NCI-H82 treated with DMSO at 0.1 percent for 48 hours (cell line): ENCODE measurements around the gene VAV1.

Experiments
- DNase-seq: peaks from one replicate; lab custom pipeline; 2025; ENCODE audit not compliant: unreplicated experiment; lab: John Stamatoyannopoulos, UW

The VAV1 gene

DNA sequence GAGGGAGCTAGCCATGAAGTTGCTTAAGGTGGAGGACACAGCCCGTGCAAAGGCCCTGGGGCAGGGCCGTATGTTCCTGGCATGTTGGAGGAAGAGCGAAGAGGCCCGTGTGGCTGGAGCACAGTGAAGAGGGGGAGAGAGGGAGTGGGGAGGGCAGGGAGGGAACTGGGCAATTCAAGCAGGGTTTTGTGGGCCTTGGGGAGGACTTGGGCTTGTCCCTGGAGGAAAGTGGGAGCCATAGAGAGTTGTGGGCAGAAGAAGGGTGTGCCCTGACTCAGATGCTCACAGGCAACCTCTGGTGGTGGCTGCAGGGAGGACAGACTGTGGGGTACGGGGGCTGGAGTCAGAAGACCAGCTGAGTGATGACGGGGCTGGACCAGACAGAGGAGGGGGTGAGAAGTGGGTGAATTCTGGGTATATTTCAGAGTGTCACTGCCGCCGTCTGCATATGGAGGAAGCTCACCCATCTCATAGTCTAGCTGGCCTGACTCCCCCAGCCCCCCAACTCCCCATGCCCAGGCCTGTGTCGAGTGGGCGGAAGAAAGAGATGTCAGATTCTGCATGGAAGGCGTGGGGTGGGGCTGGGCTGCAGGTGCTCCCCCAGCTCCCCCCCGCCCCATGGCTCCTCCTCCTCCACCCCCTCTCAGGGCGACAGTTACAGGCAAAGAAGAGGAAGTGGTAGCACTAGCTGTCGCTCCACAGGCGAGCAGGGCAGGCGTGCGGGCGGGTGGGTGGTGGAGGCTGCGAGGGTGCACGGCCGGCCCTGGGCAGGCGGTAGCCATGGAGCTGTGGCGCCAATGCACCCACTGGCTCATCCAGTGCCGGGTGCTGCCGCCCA, at the start of gene VAV1:
Gene VAV1, plus strand, starts transcription at position 681 of the 838 bp plus-strand sequence. Its CDS starts 100 bp downstream, at position 781.
- no peak for DNase-seq

DNA sequence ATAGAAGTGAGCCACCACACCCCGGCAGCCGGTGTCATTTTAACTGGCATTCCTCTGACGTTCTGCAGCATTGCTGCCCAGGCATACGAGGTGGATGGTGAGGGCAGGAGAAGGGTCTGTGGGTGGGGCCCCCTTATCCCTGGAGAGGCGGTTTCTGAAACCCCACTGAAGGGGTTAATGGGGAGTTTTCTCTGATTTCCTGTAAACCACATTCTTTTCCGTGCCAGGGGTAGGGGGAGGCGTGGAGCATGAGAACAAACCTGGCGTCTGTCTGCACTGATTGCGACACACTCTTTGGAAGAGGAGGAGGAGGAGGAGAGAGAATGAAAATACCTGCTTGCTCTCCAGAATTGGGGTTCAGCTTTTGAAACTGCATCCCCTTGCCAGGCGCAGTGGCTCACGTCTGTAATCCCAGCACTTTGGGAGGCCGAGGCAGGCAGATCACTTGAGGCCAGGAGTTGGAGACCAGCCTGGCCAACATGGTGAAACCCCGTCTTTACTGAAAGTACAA, 49.3 kb upstream of the VAV1 start:
- DNase-seq = no peak

DNA sequence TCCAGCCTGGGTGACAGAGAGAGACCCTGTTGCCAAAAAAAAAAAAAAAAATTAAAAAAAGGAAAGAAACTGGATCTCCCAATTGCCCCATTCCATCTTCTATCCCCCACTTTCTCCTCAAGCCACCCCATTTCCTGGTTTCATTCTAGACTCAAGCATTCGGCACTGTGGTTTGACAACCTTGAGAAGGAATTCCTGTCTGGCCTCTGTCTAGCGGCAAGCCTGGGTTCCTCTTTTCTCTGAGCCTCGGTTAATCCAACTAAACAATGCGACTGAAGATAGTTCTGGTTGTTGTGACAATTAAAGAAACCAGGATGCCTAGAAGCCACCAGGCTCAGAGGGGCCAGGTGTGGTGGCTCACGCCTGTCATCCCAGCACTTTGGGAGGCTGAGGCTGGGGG, 48.8 kb upstream of the VAV1 start:
- DNase-seq = no peak

DNA sequence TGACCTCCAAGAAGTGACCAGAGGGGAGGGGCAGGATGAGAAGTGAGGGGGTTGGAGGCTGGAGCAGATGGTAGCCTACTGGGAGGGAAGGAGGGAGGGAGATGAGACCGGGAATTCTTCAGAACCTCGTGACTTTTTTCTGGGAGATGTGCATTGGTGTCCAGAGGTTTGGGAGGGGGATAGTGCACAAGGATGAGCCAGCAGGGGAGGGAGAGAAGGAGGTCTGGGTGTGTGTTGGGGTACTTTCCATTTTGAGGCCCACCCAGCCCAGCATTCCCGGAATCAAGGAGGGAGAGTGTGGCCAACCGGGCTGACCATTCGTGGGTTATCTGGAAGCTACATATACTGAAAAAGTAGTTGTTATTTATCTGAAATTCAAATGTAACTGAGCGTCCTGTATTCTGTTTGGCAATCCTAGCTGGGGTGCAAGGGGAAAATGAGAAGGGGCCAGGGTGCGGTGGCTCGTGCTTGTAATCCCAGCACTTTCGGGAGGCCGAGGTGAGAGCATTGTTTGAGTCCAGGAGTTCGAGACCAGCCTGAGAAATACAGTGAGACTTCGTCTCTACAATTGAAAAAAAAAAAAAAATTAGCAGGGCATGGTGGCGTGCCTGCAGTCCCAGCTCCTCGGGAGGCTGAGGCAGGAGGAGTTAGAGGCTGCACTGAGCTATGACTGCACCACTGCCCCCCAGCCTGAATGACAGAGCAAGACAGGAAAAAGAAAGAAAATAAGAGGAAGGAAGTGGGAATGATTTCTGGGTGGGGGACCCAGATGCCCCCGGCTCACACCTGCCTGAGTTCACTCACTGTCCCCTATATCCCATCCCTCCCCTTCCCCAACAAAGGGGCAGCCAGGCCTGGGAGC, 47.6 kb upstream of the VAV1 start:
- DNase-seq = no peak

DNA sequence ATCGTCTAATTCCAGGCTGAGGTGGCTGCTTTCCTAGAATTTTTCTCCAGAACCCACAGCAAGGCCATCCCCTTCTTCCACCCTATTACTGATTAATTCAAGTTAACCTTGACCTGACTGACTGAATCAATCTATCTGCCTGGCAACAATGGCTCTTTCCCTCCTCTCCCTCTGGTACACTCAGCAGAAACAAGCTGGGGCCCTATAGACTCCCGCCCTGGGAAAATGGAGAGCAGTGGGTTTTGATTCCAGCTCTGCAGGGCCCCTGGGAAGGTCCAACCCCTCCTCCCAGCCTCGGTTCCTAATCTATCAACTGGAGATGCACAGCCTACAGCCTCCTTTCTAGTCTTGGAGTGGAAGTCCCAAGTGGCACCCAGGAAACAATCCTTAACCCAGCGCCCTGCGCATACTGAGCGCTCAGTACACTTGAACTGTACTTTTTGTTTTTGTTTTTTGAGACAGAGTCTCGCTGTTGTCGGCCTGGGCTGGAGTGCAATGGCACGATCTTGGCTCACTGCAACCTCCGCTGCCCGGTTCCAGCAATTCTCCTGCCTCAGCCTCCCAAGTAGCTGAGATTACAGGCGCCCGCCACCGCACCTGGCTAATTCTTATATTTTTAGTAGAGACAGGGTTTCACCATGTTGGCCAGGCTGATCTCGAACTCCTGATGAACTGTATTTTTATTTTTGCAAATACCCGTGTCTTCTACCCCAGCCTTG, 46.8 kb upstream of the VAV1 start:
- no peak for DNase-seq

DNA sequence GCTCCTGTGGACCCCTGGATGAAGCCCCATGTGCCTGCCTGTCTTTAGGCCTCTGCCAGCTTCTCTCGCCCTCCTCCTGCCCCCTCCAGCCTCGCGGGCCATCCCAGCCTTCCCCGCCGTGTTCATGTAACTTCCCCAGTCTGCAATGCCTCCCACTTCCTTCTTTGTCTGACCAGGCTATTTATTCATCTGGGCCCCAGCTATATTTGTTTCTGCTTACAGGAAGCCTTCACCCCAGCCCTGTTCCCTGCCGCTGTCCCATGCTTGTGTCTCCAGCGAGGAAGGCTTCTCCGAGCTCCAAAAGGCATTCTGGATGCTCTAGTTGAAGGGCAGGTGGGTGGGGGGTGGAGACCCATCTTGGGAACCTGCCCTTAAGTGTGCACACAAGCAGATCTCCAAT, 44.2 kb upstream of the VAV1 start:
- no peak for DNase-seq

- no peak for DNase-seq
These were observed 42.8 kb upstream of the VAV1 start for GRCh38 chr19:6729573-6730152.

DNA sequence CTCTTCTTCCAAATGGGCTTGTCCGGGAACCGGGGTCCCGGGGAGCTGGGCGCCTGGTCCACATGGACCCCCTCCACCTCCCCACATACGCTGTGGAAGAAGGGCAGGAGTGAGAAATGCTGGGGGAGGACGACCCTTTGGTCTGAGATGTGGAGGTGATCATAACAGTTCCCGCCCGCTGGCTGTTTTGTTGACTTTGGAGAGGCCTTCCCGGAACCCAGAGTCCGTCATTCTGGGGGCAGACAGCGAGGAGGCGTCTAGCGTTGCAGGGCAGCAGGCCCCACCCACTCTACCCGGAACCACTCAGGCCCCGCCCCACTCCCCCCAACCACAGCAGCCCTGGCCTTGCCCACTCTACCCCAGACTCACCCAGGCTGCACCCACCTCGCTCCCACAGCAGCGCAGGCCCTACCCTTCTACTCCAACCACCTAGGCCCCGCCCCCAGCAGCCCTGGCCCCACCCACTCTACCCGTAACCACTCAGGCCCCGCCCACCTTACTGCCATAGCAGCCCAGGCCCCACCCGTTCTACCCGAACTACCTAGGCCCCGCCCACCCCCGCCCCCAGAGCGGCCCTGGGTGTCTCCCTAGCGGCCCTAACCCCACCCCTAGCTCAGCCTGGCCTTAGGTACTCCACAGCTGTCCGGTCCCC, 42.2 kb upstream of the VAV1 start:
- no peak for DNase-seq

GRCh38 chr19:6730941-6731670, 41.4 kb upstream of the VAV1 start:
- no peak for DNase-seq

GRCh38 chr19:6731822-6732221, 40.7 kb upstream of the VAV1 start:
- no peak for DNase-seq

DNA sequence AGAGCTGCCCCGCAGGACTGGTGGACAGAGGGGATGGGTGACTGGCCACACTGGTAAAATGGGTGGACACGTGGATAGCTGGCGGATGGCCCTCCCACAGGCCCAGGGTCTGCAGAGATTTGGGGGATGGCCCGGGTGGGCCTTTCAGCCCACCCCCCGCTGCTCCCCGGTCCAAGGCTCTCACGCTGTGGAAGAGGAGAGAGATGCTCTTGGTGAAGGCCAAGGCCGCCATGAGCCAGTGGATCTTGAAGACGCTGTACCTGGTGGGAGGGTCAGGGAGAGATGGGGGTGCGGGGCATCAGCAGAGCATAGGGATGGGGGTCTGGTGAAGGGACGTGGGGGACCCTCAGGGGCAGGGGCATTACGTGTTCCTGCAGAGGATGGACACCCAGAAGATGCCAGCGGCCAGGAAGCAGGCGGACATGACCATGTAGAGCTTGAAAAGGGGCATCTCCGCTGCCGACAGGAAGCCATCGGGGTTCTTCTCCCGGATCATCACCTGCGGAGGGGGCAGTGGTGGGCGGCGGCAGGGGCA, 39.6 kb upstream of the VAV1 start:
- no peak for DNase-seq

DNA sequence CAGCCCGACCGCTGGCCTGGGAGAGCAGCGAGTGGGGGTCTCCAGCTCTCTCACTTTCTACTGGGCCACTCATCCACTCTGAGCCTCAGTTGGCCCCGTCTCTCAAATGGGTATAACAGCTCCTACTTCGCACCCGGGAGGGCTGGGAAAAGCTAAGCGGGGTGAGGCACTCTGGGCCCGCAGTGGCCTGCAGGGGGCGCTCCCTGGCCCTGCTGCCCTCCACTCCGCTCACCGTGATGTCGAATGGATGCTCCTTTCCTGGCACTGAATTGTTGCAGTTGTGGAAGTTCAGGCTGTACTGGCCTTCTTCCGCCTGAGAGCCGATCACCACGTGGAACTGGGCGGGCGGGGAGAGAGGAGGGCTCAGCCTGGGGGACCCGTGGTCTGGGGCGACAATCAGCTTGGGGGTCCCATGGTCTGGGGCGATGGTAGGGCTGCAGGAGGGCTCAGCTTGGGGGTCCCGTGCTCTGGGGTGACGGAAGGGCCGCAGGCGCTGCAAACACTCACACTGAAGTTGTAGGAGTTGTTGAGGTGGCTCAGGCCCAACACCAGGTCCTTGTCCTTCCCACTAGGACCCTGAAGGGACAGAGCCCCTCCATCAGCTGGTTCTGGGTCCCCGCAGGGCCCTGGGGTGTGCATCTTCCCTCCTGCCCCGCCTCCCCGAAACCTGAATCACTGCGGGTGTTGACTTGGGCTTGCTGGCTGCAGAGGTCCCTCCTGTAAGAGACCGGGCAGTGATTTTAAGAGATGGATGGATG, 39.0 kb upstream of the VAV1 start:
- no peak for DNase-seq

DNA sequence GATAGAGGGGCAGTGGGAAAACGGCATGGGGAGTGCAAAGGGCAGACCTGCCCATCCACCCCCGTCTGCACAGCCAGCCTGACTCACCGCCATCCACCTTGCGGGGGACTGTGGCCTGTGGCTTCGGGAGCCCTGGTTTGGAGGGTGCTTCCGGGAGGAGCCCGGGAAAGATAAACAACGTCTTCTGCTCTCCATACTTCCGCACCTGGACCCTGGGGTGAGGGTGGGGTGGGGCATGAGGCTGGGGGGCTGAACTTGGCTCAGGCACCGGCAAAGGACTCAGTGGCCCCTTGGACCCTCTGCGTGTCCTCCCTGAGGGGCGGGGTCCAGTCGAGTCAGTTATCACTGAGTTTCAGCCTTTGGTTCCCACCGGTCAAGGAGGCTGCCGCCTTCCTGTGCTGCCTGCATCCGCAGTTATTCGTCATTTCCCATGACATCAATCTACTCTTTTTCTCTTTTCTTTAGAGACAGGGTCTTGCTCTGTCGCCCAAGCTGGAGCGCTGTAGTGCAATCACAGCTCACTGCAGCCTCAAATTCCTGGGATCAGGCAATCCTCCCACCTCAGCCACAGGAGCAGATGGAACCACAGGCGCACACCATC, 38.3 kb upstream of the VAV1 start:
- no peak for DNase-seq

- no peak for DNase-seq
These were observed 37.2 kb upstream of the VAV1 start for GRCh38 chr19:6735181-6735911.

DNA sequence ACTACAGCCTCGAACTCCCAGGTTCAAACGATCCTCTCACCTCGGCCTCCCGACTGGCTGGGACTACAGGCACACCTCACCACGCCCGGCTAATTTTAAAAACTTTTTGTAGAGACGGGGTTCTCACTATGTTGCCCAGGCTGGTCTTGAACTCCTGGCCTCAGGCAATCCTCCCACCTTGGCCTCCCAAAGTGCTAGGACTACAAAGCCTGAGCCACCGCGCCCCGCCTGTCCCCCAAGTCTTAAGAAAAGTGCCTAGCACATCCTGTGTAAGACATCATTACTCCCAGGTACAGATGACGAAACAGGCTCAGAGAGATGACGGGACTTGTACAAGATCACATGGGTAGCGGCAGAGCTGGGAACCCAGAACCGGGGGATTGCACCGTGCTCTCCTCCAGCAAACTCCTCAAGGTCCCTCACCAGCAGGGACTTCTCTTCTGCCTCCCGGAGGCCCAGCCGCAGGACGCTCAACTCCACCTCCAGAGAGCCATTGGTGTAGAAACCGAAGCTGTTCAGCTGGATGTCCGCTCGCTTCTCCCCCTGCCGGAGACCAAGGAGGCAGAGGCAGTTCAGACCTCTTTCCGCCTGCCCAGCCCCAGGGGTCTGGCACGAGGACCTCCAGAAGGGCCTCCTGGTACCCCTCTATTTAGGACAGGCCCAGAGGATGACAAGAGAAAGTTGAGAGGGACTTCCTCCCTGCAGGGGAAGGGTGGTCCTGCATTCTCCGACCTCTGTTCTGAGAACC, 36.2 kb upstream of the VAV1 start:
- DNase-seq = no peak

GRCh38 chr19:6736917-6737283, 35.6 kb upstream of the VAV1 start:
- DNase-seq = no peak

GRCh38 chr19:6737284-6737872, 35.1 kb upstream of the VAV1 start, which contains the start of gene GPR108:
TSS of gene GPR108 (minus strand) at chr19:6737580. CDS start at chr19:6737576, 4 bp downstream.
- peak; percentile 97 for DNase-seq
